ENCODE results near the gene CPNE7.

- TF ChIP-seq CTCF (conservative IDR thresholded peaks at IDR 0.05; ENCODE audit: low read depth, low read length) (no peak), POLR2A (IDR thresholded peaks at IDR 0.05; ENCODE audit: low read depth, low read length) (no peak), RAD21 (IDR thresholded peaks at IDR 0.05; ENCODE audit: low read length) (no peak), MAZ (IDR thresholded peaks at IDR 0.05; ENCODE audit: borderline replicate concordance, low read depth, low read length) (no peak), CHD1 (IDR thresholded peaks at IDR 0.05; ENCODE audit: low read depth, low read length) (no peak), RCOR1 (IDR thresholded peaks at IDR 0.05; ENCODE audit: insufficient replicate concordance, low read length) (no peak), CEBPB (IDR thresholded peaks at IDR 0.05; ENCODE audit: low read depth, low read length) (no peak), USF2 (IDR thresholded peaks at IDR 0.05; ENCODE audit: low read depth, low read length) (no peak), FOS (IDR thresholded peaks at IDR 0.05; ENCODE audit: low read depth, low read length) (no peak), MAFK (IDR thresholded peaks at IDR 0.05; ENCODE audit: low read depth, low read length) (no peak), BHLHE40 (IDR thresholded peaks at IDR 0.05; ENCODE audit: low read depth, low read length) (no peak), MXI1 (IDR thresholded peaks at IDR 0.05; ENCODE audit: borderline replicate concordance, low read depth, low read length) (no peak)
- TF ChIP-seq, protein P1, sequence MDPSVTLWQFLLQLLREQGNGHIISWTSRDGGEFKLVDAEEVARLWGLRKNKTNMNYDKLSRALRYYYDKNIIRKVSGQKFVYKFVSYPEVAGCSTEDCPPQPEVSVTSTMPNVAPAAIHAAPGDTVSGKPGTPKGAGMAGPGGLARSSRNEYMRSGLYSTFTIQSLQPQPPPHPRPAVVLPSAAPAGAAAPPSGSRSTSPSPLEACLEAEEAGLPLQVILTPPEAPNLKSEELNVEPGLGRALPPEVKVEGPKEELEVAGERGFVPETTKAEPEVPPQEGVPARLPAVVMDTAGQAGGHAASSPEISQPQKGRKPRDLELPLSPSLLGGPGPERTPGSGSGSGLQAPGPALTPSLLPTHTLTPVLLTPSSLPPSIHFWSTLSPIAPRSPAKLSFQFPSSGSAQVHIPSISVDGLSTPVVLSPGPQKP (IDR thresholded peaks at IDR 0.05; ENCODE audit: borderline replicate concordance, low read depth, low read length), result no peak
These were observed 41.3 kb upstream of the CPNE7 start for GRCh38 chr16:89534252-89534756.
